Fibroblast of villous mesenchyme (primary cell): ENCODE measurements around the gene RGS6. TPM values are rescaled to one million over a fixed set of nuclear protein-coding genes. Genes with fewer than 3 reads are reported as not detected.

Experiments used
- DNase-seq: peaks from one replicate; pipeline ENCODE4 v3.0.0-alpha.2; 2010; ENCODE audit warnings: low read depth
- H3K4me3 ChIP-seq: 2 replicates; pipeline ENCODE4 v1.5.1; 2011; ENCODE audit warnings: low read depth, mild to moderate bottlenecking, low read length
- total RNA-seq: library from RNA; depleted of rRNA; stranded (reverse); fragments of >200 nt; gene quantifications from 2 replicates; pipeline ENCODE4 v1.2.3, GENCODE V29; 2012
- TF ChIP-seq, protein P1 (sequence below): IDR thresholded peaks from 2 replicates; pipeline ENCODE4 v1.5.1; 2012; ENCODE audit warnings: low read depth, mild to moderate bottlenecking, low read length; ENCODE audit not compliant: insufficient read depth

The RGS6 gene
- total RNA-seq, 1 donor = not detected

DNA sequence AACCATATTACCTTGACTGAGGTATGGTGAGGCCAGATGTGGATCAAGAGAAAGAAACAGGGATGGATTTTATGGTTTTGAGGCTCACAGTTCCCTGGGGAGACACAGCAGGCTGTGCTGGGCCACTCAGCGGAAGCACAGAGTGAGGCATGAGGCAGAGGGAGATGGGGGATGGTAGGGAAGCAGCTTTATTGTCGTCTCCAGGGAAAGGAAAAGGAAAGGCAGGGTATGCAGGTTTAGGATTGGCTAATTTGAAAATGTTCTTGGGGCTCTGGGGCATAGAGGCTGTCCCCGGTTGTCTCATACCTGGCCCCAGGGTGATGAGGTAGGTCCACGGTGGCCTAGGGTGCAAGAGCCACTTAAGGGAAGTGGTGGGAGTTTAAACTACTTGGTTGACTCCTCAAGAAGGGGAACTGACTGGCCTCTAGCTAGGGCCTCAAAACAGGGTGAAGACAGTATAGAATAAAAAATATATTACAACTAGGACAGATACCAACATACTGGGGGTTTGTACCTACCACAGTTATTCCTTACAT, 322.8 kb downstream of the RGS6 start:
- TF ChIP-seq, protein P1, sequence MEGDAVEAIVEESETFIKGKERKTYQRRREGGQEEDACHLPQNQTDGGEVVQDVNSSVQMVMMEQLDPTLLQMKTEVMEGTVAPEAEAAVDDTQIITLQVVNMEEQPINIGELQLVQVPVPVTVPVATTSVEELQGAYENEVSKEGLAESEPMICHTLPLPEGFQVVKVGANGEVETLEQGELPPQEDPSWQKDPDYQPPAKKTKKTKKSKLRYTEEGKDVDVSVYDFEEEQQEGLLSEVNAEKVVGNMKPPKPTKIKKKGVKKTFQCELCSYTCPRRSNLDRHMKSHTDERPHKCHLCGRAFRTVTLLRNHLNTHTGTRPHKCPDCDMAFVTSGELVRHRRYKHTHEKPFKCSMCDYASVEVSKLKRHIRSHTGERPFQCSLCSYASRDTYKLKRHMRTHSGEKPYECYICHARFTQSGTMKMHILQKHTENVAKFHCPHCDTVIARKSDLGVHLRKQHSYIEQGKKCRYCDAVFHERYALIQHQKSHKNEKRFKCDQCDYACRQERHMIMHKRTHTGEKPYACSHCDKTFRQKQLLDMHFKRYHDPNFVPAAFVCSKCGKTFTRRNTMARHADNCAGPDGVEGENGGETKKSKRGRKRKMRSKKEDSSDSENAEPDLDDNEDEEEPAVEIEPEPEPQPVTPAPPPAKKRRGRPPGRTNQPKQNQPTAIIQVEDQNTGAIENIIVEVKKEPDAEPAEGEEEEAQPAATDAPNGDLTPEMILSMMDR = no peak
- H3K4me3 ChIP-seq = no peak overlapping the region
- no peak for DNase-seq

- no peak for DNase-seq
- TF ChIP-seq, protein P1 = no peak
- H3K4me3 ChIP-seq = no peak overlapping the region
These were observed 323.8 kb downstream of the RGS6 start for GRCh38 chr14:72256055-72256454.

- DNase-seq = no peak
- no peak overlapping the region for H3K4me3 ChIP-seq
- TF ChIP-seq, protein P1 = no peak
These were observed 328.8 kb downstream of the RGS6 start for GRCh38 chr14:72261068-72261467.

DNA sequence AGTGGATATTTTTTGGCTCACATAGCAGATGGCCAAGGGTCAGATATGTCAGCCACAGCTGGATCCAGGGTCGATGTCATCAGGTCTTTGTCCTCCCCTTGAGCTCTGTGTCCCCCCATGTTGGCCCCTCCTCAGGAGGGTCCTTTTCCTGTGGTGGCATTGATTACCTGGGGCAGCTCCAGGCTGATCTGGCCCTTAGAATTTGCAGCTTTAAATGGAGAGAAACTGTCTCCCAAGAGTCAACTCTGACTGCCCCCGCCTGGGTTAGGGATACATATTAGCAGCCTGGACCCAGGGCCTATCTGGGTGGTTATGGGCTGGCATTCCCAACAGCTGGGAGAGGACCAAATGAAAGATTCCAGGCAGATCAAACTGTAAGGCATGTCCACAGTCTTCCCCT, 330.5 kb downstream of the RGS6 start:
- no peak for DNase-seq
- no peak overlapping the region for H3K4me3 ChIP-seq
- TF ChIP-seq, protein P1 = no peak

DNA sequence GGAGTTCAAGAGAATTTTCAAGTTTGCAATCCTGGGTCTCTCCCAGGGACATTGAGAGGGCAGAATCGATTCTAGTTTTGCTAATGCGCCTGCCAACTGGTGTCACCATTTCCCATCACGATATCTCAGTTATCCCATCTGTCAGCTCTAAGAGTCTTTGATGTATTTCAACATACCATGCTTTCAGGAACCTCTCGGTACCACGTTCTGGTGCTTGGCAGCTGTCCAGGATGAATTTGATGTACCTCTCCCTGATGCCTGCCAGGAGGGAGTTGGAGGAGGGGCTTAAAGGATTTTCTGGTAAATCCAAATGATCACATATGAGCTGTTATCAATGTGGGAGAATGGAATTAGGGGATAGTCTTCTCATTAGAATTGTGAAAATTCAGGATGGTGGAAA, 332.5 kb downstream of the RGS6 start:
- TF ChIP-seq, protein P1 = no peak
- no peak for DNase-seq
- no peak overlapping the region for H3K4me3 ChIP-seq

DNA sequence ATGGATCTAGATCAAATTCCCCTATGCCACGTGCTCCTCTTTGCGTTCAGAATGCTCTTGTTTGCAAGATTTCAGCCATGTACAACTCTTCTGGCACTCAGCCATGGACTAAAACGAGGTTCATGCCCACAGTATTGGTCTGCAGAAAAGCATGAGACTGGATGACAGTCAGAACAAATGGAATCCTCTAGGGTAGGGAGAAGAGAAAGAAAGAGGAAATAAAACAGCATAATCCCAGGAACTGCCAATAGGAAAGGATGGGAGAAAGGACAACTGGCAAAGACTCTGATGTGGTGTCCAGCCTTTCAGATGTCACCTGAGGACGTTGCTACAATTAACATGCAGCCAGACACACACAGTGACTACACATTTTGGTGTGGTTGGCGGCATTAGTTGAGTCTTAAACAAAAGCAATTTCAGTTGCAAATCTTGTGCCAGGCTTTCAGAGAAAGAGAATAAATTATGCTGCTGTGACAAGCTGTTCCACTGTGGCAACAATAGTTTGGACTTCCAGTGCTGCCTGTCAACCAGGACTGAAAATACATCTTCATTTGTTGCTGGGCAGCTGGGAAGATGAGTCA, 338.0 kb downstream of the RGS6 start:
- TF ChIP-seq, protein P1 = no peak
- H3K4me3 ChIP-seq = no peak overlapping the region
- DNase-seq = no peak

- no peak overlapping the region for H3K4me3 ChIP-seq
- TF ChIP-seq, protein P1 = no peak
- no peak for DNase-seq
These were observed 338.5 kb downstream of the RGS6 start for GRCh38 chr14:72270749-72271148.
